Measurements from ENCODE around the gene SBF2. TPM values are rescaled to one million over a fixed set of nuclear protein-coding genes. Genes with fewer than 3 reads are reported as not detected.
A peak's percentile ranks its signal among the peaks of the same experiment; 100 is the strongest.

SBF2 gene
- total and polyA plus RNA-seq, 10 donors, result 3.6 to 70.9 (median 57.1) TPM

DNA sequence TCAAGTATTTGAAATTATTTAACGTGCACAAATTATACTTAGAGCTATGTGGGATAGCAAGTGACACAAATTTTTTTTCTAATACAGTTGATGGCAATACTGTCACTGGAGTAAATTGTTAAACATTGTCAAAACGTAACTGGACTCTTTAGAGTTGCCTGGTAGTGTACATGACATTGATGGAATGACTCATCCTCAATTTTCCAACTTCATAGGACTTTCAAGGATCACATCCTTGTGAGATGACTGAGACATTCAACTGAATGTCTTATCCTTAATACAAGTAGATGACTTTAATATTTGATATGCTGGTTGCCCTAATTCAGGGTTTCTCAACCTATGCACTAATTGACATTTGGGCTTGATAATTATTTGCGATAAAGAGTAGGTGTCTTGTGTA lies 320.1 kb downstream of the SBF2 start:
- TF ChIP-seq, protein P1, sequence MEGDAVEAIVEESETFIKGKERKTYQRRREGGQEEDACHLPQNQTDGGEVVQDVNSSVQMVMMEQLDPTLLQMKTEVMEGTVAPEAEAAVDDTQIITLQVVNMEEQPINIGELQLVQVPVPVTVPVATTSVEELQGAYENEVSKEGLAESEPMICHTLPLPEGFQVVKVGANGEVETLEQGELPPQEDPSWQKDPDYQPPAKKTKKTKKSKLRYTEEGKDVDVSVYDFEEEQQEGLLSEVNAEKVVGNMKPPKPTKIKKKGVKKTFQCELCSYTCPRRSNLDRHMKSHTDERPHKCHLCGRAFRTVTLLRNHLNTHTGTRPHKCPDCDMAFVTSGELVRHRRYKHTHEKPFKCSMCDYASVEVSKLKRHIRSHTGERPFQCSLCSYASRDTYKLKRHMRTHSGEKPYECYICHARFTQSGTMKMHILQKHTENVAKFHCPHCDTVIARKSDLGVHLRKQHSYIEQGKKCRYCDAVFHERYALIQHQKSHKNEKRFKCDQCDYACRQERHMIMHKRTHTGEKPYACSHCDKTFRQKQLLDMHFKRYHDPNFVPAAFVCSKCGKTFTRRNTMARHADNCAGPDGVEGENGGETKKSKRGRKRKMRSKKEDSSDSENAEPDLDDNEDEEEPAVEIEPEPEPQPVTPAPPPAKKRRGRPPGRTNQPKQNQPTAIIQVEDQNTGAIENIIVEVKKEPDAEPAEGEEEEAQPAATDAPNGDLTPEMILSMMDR (IDR thresholded peaks at IDR 0.05 in 8 of 11, conservative IDR thresholded peaks at IDR 0.05 in 3 of 11), result no peak
- TF ChIP-seq POLR2A (IDR thresholded peaks at IDR 0.05) (no peak), POLR2AphosphoS5 (IDR thresholded peaks at IDR 0.05) (no peak)
- no peak overlapping the region for H3K27ac ChIP-seq
- no peak for DNase-seq
- H3K4me3 ChIP-seq, result no peak overlapping the region
- no peaks in the 10 kb centered on the region for H3K9me3 ChIP-seq
- no peaks in the 10 kb centered on the region for H3K27me3 ChIP-seq (replicated peaks in 1 of 7)
- intact Hi-C loops (cut with DNase I; ENCODE audit: low total_unique reads), result loop anchor here (10.0 kb wide), 1 partner anchor 219 kb away; no protein-coding TSS in a partner anchor
- peaks cover 0 to 12% (median 1%) of the 10 kb centered on the region in 6 donors for H3K4me1 ChIP-seq
- H3K36me3 ChIP-seq, result peaks cover 0 to 17% (median 0%) of the 10 kb centered on the region in 6 donors
- 87 to 96% (median 91%) methylated on average over 3 of the region's 3 CpGs for WGBS, 5 donors

DNA sequence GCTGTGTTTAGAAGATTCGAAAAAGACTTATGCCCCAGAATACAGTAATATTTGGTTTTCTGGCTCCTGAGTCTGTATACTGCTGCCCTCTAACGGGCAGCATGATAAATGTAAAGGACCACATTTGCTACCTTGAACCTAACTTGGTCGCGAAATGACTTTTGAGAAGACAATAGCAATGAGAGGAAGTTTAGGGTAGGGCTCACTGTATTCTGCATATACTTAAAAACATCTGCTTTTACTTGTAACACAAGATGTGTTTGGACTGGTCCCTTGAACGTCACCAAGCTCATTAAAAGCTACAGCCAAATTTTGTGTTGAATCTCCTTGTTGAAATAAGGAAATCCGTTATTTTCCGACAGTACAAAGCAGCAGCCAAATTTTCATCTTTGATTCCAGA lies 321.0 kb downstream of the SBF2 start:
- intact Hi-C loops (cut with DNase I; ENCODE audit: low total_unique reads), result loop anchor here (10.0 kb wide), 1 partner anchor 218 kb away; no protein-coding TSS in a partner anchor
- 33 to 45% (median 40%) methylated on average over 7 of the region's 7 CpGs for WGBS, 5 donors
- no peak overlapping the region for H3K27ac ChIP-seq
- peaks cover 0 to 12% (median 1%) of the 10 kb centered on the region in 6 donors for H3K4me1 ChIP-seq
- H3K36me3 ChIP-seq, result peaks cover 0 to 18% (median 0%) of the 10 kb centered on the region in 6 donors
- no peak for TF ChIP-seq POLR2AphosphoS5 (IDR thresholded peaks at IDR 0.05)
- TF ChIP-seq, protein P1 (IDR thresholded peaks at IDR 0.05 in 8 of 11, conservative IDR thresholded peaks at IDR 0.05 in 3 of 11), result peak; percentile 11 to 68 (median 57)
- DNase-seq, result no peak
- no peaks in the 10 kb centered on the region for H3K27me3 ChIP-seq (replicated peaks in 1 of 7)
- H3K4me3 ChIP-seq, result no peak overlapping the region
- H3K9me3 ChIP-seq, result no peaks in the 10 kb centered on the region

DNA sequence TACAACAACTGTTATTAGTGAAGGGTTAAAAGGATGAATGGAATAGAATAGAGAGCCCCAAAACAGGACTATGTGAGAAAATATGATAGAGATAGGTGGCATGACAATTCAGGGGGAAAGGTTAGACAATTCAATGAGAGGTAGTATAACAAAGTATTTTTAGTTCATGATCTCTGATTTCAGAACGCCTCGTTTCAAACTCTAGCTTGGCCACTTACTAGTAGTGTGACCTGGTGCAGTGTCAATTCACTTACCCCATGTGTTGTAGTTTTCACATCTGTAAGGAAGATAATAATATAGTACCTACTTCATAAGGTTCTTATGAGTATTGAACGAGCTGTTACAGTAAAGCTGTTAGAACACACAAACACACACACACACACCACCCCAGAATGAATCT lies 322.1 kb downstream of the SBF2 start:
- H3K4me1 ChIP-seq, result peaks cover 0 to 8% (median 1%) of the 10 kb centered on the region in 6 donors
- 86 to 91% (median 88%) methylated on average over 3 of the region's 3 CpGs for WGBS, 5 donors
- intact Hi-C loops (cut with DNase I; ENCODE audit: low total_unique reads), result loop anchor here (10.0 kb wide), 1 partner anchor 217 kb away; no protein-coding TSS in a partner anchor
- H3K36me3 ChIP-seq, result peaks cover 0 to 27% (median 0%) of the 10 kb centered on the region in 6 donors
- no peaks in the 10 kb centered on the region for H3K27me3 ChIP-seq (replicated peaks in 1 of 7)
- DNase-seq, result no peak
- TF ChIP-seq POLR2A (IDR thresholded peaks at IDR 0.05), result no peak
- no peak overlapping the region for H3K4me3 ChIP-seq
- H3K27ac ChIP-seq, result no peak overlapping the region
- H3K9me3 ChIP-seq, result no peaks in the 10 kb centered on the region

DNA sequence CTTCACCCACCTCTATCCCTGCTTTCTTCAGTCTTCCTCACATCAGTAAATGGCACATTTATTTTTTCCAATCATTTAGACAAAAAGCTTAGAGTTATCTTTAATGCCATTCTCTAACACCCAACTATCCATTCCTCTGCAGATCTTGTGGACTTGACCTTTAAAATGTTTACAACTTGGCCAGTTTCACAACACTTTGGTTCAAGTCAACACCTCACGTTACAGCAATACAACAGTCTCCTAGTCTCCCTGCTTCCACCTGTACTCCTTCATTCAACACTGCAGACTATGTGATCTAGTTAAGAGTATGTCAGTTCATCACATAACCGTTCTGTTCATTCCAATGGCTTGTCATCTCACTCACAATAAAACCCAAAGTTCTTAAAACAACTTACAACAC lies 325.0 kb downstream of the SBF2 start:
- no peaks in the 10 kb centered on the region for H3K27me3 ChIP-seq (replicated peaks in 1 of 7)

More for the DNA sequence above, 325.0 kb downstream of the SBF2 start:
- Histone ChIP-seq H3K9me3 (no peaks in the 10 kb centered on the region), H3K27ac (no peak overlapping the region), H3K36me3 (peaks cover 0 to 16% (median 0%) of the 10 kb centered on the region in 6 donors), H3K4me3 (no peak overlapping the region), H3K4me1 (peaks cover 0 to 8% (median 1%) of the 10 kb centered on the region in 6 donors)
- intact Hi-C loops (cut with DNase I; ENCODE audit: low total_unique reads), result loop anchor here (10.0 kb wide), 1 partner anchor 114 kb away; no protein-coding TSS in a partner anchor
- WGBS, 5 donors, result 79 to 93% (median 84%) methylated on average over 2 of the region's 2 CpGs
- TF ChIP-seq POLR2AphosphoS5 (IDR thresholded peaks at IDR 0.05) (no peak), POLR2A (IDR thresholded peaks at IDR 0.05) (no peak)
- TF ChIP-seq, protein P1 (IDR thresholded peaks at IDR 0.05 in 8 of 11, conservative IDR thresholded peaks at IDR 0.05 in 3 of 11), result no peak
- no peak for DNase-seq

All from spleen (tissue), 11 donors.